ENCODE data around the gene CCDC178. TPM values are rescaled to one million over a fixed set of nuclear protein-coding genes. Genes with fewer than 3 reads are reported as not detected.

The CCDC178 gene
- total and polyA plus RNA-seq, 2 of the 4 experiments (the other 2 are of a cell fraction), result not detected

- H2BK120ac ChIP-seq (ENCODE audit: low read depth, low read length), result no peak overlapping the region
- H2BK15ac ChIP-seq (ENCODE audit: low read depth, low read length), result no peak overlapping the region
- no peak overlapping the region for H3K9ac ChIP-seq (ENCODE audit: low read depth, low read length)
- in situ Hi-C loops (cut with MboI; ENCODE audit: low sequenced_read_pairs) (no loop called here), intact Hi-C loops (cut with micrococcal nuclease) (no loop called here), dilution Hi-C loops (cut with HindIII; ENCODE audit: low sequenced_read_pairs, unreplicated experiment) (no loop called here)
- no peak overlapping the region for H3K56ac ChIP-seq (ENCODE audit: extremely low read depth, insufficient read depth, low read length)
- H2BK20ac ChIP-seq (ENCODE audit: low read depth, low read length), result no peak overlapping the region
- no peak overlapping the region for H3K4me3 ChIP-seq (ENCODE audit: insufficient read depth, low read depth, low read length)
- BruUV-seq (replicated peaks), result no TSS peak
- no peaks in the 10 kb centered on the region for H3K4me1 ChIP-seq (ENCODE audit: control insufficient read depth, insufficient read depth, low read length)
- H4K91ac ChIP-seq (ENCODE audit: insufficient read depth, low read depth, low read length), result no peak overlapping the region
- H4K20me1 ChIP-seq (ENCODE audit: insufficient read depth, low read length), result no peaks in the 10 kb centered on the region
- no peak overlapping the region for H2AK9ac ChIP-seq (replicated peaks; ENCODE audit: low read depth, low read length, poor library complexity)
- no peaks in the 10 kb centered on the region for H3K27me3 ChIP-seq (ENCODE audit: control insufficient read depth, insufficient read depth, low read length)
- 35% methylated on average over 2 of the region's 6 CpGs; no CpG with 5 or more reads in 1 of the 2 experiments for WGBS, 2 experiments (ENCODE audit: extremely low coverage in 2 of 2, insufficient read length in 1 of 2)
- H3K14ac ChIP-seq (replicated peaks; ENCODE audit: low read depth, low read length), result no peak overlapping the region
- H3K23ac ChIP-seq (ENCODE audit: low read depth, low read length), result no peak overlapping the region
- H2BK5ac ChIP-seq (ENCODE audit: low read depth, low read length, poor library complexity, severe bottlenecking), result no peak overlapping the region
- no peak overlapping the region for H4K8ac ChIP-seq (ENCODE audit: low read depth in 2 of 2, low read length in 2 of 2)
- H3K9me1 ChIP-seq (ENCODE audit: insufficient read depth, low read length), result no peaks in the 10 kb centered on the region
- H3K9me3 ChIP-seq (ENCODE audit: control insufficient read depth, insufficient read depth, low read length), result 0 out of 2 replicates have a peak, but pooled peaks cover 2% of the 10 kb centered on the region
- no peak overlapping the region for H3K27ac ChIP-seq (ENCODE audit: insufficient read depth, low read length)
- no peak for TF ChIP-seq CHD1 (IDR thresholded peaks at IDR 0.05; ENCODE audit: low read depth, low read length)
- TF ChIP-seq RCOR1 (IDR thresholded peaks at IDR 0.05; ENCODE audit: insufficient replicate concordance, low read length), result no peak
- no peak for TF ChIP-seq MXI1 (IDR thresholded peaks at IDR 0.05; ENCODE audit: borderline replicate concordance, low read depth, low read length)
- no peak for TF ChIP-seq CEBPB (IDR thresholded peaks at IDR 0.05; ENCODE audit: low read depth, low read length)
- no peak for TF ChIP-seq MAZ (IDR thresholded peaks at IDR 0.05; ENCODE audit: borderline replicate concordance, low read depth, low read length)
- TF ChIP-seq RAD21 (IDR thresholded peaks at IDR 0.05; ENCODE audit: low read length), result no peak
- TF ChIP-seq ELK1 (IDR thresholded peaks at IDR 0.05; ENCODE audit: borderline replicate concordance, low read depth, low read length), result no peak
- TF ChIP-seq NFE2L2 (IDR thresholded peaks at IDR 0.05; ENCODE audit: low read depth, low read length), result no peak
- no peak for TF ChIP-seq POLR2A (IDR thresholded peaks at IDR 0.05; ENCODE audit: low read depth, low read length)
- no peak for TF ChIP-seq BHLHE40 (IDR thresholded peaks at IDR 0.05; ENCODE audit: low read depth, low read length)
- no peaks in the 10 kb centered on the region for H3K36me3 ChIP-seq (ENCODE audit: control insufficient read depth, insufficient read depth, low read length)
- ATAC-seq (ENCODE audit: low read depth), result no peak
- no peak overlapping the region for H4K5ac ChIP-seq (ENCODE audit: low read depth, low read length)
- H3K4ac ChIP-seq (ENCODE audit: low read depth, low read length), result no peak overlapping the region
- no peak for DNase-seq
- no peak overlapping the region for H2AK5ac ChIP-seq (ENCODE audit: low read depth, low read length)
- H3K4me2 ChIP-seq (ENCODE audit: low read depth, low read length), result no peak overlapping the region
- H3K79me1 ChIP-seq (ENCODE audit: low read depth in 1 of 2, low read length in 2 of 2), result no peaks in the 10 kb centered on the region
- POLR2A ChIA-PET (ENCODE audit: unreplicated experiment), result no interaction called here
- no peak overlapping the region for H3K18ac ChIP-seq (ENCODE audit: low read depth, low read length)
- H2AFZ ChIP-seq (replicated peaks; ENCODE audit: low read length, poor library complexity), result no peak overlapping the region
- CTCF ChIA-PET, result no interaction called here
These were observed 377.6 kb downstream of the CCDC178 start for GRCh38 chr18:33062834-33063364.
